HG02623 (cell line): Measurements from ENCODE around the gene ATF6.
"Not testable (repeated sequence)": the region's sequence is repeated elsewhere in the genome, so short reads cannot be mapped to it uniquely, and the experiment has no call there.

Experiments
- ATAC-seq: cut with Tn5 transposase; IDR thresholded peaks from one replicate; pipeline ENCODE4 v1.9.1; 2021; ENCODE audit warnings: moderate library complexity; ENCODE audit not compliant: unreplicated experiment

The ATF6 gene

GRCh38 chr1:161778522-161778921, 12.4 kb downstream of the ATF6 start:
- ATAC-seq, result no peak

- no peak for ATAC-seq
These were observed 13.3 kb downstream of the ATF6 start for GRCh38 chr1:161779393-161779792.

GRCh38 chr1:161781995-161782394, 15.9 kb downstream of the ATF6 start:
- no peak for ATAC-seq

GRCh38 chr1:161782886-161783285, 16.8 kb downstream of the ATF6 start:
- ATAC-seq, result no peak

- ATAC-seq, result no peak
These were observed 18.8 kb downstream of the ATF6 start for GRCh38 chr1:161784968-161785367.

- no peak for ATAC-seq
These were observed 21.2 kb downstream of the ATF6 start for GRCh38 chr1:161787355-161787754.

GRCh38 chr1:161790587-161791317, 24.6 kb downstream of the ATF6 start:
- no peak for ATAC-seq

- ATAC-seq, result no peak
These were observed 26.0 kb downstream of the ATF6 start for GRCh38 chr1:161791904-161792655.

GRCh38 chr1:161792740-161793139, 26.6 kb downstream of the ATF6 start:
- ATAC-seq, result no peak

GRCh38 chr1:161799792-161800191, 33.7 kb downstream of the ATF6 start:
- ATAC-seq, result no peak

- ATAC-seq, result no peak
These were observed 35.8 kb downstream of the ATF6 start for GRCh38 chr1:161801955-161802354.

GRCh38 chr1:161803181-161803580, 37.1 kb downstream of the ATF6 start:
- no peak for ATAC-seq

- no peak for ATAC-seq
These were observed 39.5 kb downstream of the ATF6 start for GRCh38 chr1:161805399-161806197.

GRCh38 chr1:161809202-161809601, 43.1 kb downstream of the ATF6 start:
- not testable (repeated sequence) for ATAC-seq

- ATAC-seq, result not testable (repeated sequence)
These were observed 43.5 kb downstream of the ATF6 start for GRCh38 chr1:161809656-161810055.

- ATAC-seq, result no peak
These were observed 44.7 kb downstream of the ATF6 start for GRCh38 chr1:161810780-161811179.

GRCh38 chr1:161816201-161816600, 50.1 kb downstream of the ATF6 start:
- no peak for ATAC-seq

- ATAC-seq, result no peak
These were observed 51.1 kb downstream of the ATF6 start for GRCh38 chr1:161817176-161817730.

GRCh38 chr1:161820914-161821313, 54.8 kb downstream of the ATF6 start:
- ATAC-seq, result no peak

- no peak for ATAC-seq
These were observed 58.5 kb downstream of the ATF6 start for GRCh38 chr1:161824618-161825017.

- ATAC-seq, result no peak
These were observed 59.7 kb downstream of the ATF6 start for GRCh38 chr1:161825831-161826230.
